Measurements from ENCODE around the gene PTEN. TPM values are rescaled to one million over a fixed set of nuclear protein-coding genes. Genes with fewer than 3 reads are reported as not detected.

PTEN gene
- total and polyA plus RNA-seq, 2 experiments from 2014 or later: 20.8 to 64.0 TPM

GRCh38 chr10:87956055-87956454, 92.6 kb downstream of the PTEN start (continued):
- TF ChIP-seq REST (IDR thresholded peaks at IDR 0.05; ENCODE audit: unreplicated experiment): no peak
- no peak for TF ChIP-seq ZNF114 (CRISPR knock-in tag; IDR thresholded peaks at IDR 0.05)
- TF ChIP-seq STAT1 (IDR thresholded peaks at IDR 0.05; ENCODE audit: unreplicated experiment): no peak
- no peak for TF ChIP-seq CTCF (conservative IDR thresholded peaks at IDR 0.05; ENCODE audit: low read depth in 2 of 2)

GRCh38 chr10:87957702-87958101, 94.3 kb downstream of the PTEN start:
- Histone ChIP-seq H2AFZ (no peak overlapping the region), H3K27me3 (ENCODE audit: insufficient read depth) (no peaks in the 10 kb centered on the region), H3K27ac (ENCODE audit: low read depth) (no peak overlapping the region), H4K20me1 (replicated peaks; ENCODE audit: insufficient read depth) (no peaks in the 10 kb centered on the region), H3K4me3 (no peak overlapping the region), H3K4me1 (ENCODE audit: insufficient read depth) (peaks cover 7% of the 10 kb centered on the region; the same call in 1 of the 2 replicates), H3K4me2 (no peak overlapping the region), H3K36me3 (ENCODE audit: insufficient read depth) (peaks cover 4% of the 10 kb centered on the region; the same call in 1 of the 2 replicates), H3K9me2 (ENCODE audit: insufficient read depth) (no peaks in the 10 kb centered on the region), H3F3A (replicated peaks; ENCODE audit: low read depth) (no peaks in the 10 kb centered on the region), H3K79me2 (replicated peaks; ENCODE audit: insufficient read depth) (no peaks in the 10 kb centered on the region)
- Mint-ChIP-seq H3K36me3 (ENCODE audit: low read depth) (peaks cover 30% of the 10 kb centered on the region), H3K27me3 (ENCODE audit: insufficient read depth, low read depth, poor library complexity) (no peaks in the 10 kb centered on the region), H3K4me1 (peaks cover 6% of the 10 kb centered on the region; the same call in 2 of the 3 replicates), H3K9me3 (no peaks in the 10 kb centered on the region), H3K4me3 (no peak overlapping the region), H3K27ac (no peak overlapping the region)
- ATAC-seq: no peak
- DNase-seq (ENCODE audit: low spot score): no peak
- no peak for TF ChIP-seq ETS1 (IDR thresholded peaks at IDR 0.05)
- no peak for TF ChIP-seq REST (IDR thresholded peaks at IDR 0.05; ENCODE audit: unreplicated experiment)
- no peak for TF ChIP-seq CTCF (conservative IDR thresholded peaks at IDR 0.05; ENCODE audit: low read depth in 2 of 2)
- no peak for TF ChIP-seq CREB1 (CRISPR knock-in tag; IDR thresholded peaks at IDR 0.05; ENCODE audit: low read depth)

Data from GM23338 (cell line).